ENCODE results near the gene FAM24B. TPM values are rescaled to one million over a fixed set of nuclear protein-coding genes. Genes with fewer than 3 reads are reported as not detected.
A peak's percentile ranks its signal among the peaks of the same experiment; 100 is the strongest.
"Not testable (repeated sequence)": the region's sequence is repeated elsewhere in the genome, so short reads cannot be mapped to it uniquely, and the experiment has no call there.

FAM24B gene
- polyA plus RNA-seq, 3 donors from 2014 or later: 3.6 to 13.3 (median 5.5) TPM

DNA sequence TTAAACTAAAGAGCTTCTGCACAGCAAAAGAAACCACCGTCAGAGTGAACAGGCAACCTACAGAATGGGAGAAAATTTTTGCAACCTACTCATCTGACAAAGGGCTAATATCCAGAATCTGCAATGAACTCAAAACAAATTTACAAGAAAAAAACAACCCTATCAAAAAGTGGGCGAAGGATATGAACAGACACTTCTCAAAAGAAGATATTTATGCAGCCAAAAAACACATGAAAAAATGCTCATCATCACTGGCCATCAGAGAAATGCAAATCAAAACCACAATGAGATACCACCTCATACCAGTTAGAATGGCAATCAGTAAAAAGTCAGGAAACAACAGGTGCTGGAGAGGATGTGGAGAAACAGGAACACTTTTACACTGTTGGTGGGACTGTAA, 7.4 kb downstream of the FAM24B start:
- H3K4me1 Mint-ChIP-seq: peaks cover 4 to 11% of the 10 kb centered on the region in 2 donors
- not testable (repeated sequence) for H3K27ac Mint-ChIP-seq
- peaks cover 0 to 11% (median 11%) of the 10 kb centered on the region in 3 donors for H3K36me3 Mint-ChIP-seq

GRCh38 chr10:122868768-122869167, 10.6 kb downstream of the FAM24B start:
- Mint-ChIP-seq H3K4me1 (peaks cover 7 to 15% of the 10 kb centered on the region in 2 donors), H3K36me3 (peaks cover 0 to 11% (median 11%) of the 10 kb centered on the region in 3 donors)
- H3K9me3 Mint-ChIP-seq; H3K27me3 Mint-ChIP-seq (ENCODE audit: low read depth in 3 of 3); H3K4me3 Mint-ChIP-seq; DNase-seq; H3K27ac Mint-ChIP-seq: not testable (repeated sequence)

More for the DNA sequence above, 7.4 kb downstream of the FAM24B start:
- not testable (repeated sequence) for DNase-seq; H3K27me3 Mint-ChIP-seq (ENCODE audit: low read depth in 3 of 3); H3K9me3 Mint-ChIP-seq; H3K4me3 Mint-ChIP-seq

DNA sequence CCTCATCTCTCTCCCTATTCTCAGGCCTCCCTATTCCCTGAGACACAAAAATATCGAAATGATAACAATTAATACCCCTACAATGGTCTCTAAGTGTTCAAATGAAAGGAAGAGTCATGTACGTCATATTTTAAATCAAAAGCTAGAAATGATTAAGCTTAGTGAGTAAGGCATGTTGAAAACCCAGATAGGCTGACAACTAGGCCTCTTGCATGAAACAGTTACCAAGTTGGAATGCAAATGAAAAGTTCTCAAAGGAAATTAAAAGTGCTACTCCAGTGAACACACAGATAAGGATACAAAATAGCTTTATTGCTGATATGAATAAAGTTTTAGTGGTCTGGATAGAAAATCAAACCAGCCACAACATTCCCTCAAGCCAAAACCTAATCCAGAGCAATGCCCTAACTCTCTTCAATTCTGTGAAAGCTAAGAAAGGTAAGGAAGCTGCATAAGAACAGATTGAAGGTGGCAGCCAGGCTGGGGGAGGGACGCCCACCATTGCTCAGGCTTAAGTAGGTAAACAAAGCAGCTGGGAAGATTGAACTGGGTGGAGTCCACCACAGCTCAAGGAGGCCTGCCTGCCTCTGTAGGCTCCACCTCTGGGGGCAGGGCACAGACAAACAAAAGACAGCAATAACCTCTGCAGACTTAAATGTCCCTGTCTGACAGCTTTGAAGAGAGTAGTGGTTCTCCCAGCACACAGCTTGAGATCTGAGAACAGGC, 12.5 kb downstream of the FAM24B start:
- not testable (repeated sequence) for H3K27ac Mint-ChIP-seq; DNase-seq; H3K27me3 Mint-ChIP-seq (ENCODE audit: low read depth in 3 of 3); H3K36me3 Mint-ChIP-seq; H3K4me3 Mint-ChIP-seq; H3K9me3 Mint-ChIP-seq
- H3K4me1 Mint-ChIP-seq: peaks cover 7 to 15% of the 10 kb centered on the region in 2 donors

GRCh38 chr10:122864901-122865300, 14.5 kb downstream of the FAM24B start:
- H3K4me1 Mint-ChIP-seq: peaks cover 7 to 15% of the 10 kb centered on the region in 2 donors
- H3K27me3 Mint-ChIP-seq (ENCODE audit: low read depth in 3 of 3): no peaks in the 10 kb centered on the region
- no peak for DNase-seq
- H3K9me3 Mint-ChIP-seq: peaks cover 0 to 4% (median 1%) of the 10 kb centered on the region in 6 donors
- no peak overlapping the region for H3K27ac Mint-ChIP-seq
- peaks cover 0 to 4% (median 2%) of the 10 kb centered on the region in 3 donors for H3K36me3 Mint-ChIP-seq
- H3K4me3 Mint-ChIP-seq: no peak overlapping the region

DNA sequence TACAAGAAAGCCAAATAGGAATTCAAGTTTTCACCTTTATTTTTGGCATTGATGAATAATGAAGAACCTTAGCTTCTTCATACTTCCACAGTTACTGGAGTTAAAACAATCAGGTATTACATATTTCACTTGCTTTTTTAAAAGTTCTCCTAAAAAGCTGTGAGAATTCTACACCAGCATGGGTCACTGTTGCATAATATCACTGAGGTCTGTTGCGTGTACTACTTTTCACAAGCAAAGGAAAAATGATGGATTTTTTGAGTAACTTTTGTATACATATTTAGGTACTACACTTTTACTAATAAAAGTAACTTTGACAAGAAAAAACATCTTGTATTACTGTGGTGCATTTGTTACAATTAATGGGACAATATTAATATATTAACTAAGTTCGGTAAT, 15.2 kb downstream of the FAM24B start:
- no peak overlapping the region for H3K27ac Mint-ChIP-seq
- H3K36me3 Mint-ChIP-seq: no peaks in the 10 kb centered on the region
- peaks cover 0 to 4% (median 1%) of the 10 kb centered on the region in 6 donors for H3K9me3 Mint-ChIP-seq
- H3K27me3 Mint-ChIP-seq (ENCODE audit: low read depth in 3 of 3): no peaks in the 10 kb centered on the region
- H3K4me3 Mint-ChIP-seq: no peak overlapping the region
- DNase-seq: no peak
- peaks cover 7 to 13% of the 10 kb centered on the region in 2 donors for H3K4me1 Mint-ChIP-seq

DNA sequence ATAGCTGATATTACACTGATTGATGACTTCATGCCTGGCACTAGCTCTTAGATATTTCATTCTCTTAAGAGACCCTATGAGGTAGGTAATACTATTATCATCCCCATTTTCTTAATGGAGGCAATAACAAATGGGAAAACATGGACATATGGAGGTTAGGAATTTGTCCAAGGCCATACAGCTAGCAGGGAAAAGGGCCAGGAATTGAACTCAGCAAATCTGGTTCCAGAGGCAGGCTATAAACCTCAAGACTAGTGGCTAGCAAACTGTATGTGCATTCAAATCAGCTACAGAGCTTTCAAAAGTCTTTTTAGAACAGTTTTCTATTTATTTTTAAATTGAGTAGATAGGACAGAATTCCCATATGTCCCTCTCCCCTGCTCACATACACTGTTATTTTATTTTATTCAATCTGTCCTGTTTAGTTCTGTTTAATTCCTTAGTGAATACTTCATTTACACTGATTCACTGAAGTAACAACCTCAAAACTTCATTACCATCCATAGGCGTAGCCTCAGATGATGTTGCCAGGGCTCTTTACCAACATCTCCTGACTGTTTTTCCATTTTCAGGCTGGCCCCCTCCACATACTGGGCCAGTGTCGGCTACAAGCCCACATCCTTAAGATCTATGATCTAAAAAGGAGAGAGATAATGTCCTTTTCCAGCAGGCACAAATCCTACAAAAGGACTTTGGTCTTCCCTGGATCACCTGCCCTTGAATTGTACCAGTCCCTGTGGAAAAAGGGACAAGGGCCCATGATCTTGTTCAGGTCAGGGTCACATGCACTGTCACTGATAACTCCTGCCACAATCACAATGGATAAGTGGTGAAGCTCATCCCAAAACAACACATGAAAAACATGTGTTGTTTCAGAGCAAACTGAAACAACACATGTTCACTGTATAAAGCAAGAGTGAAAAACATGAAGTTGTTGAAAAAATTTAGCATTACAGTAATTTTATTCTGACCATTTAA, 15.9 kb downstream of the FAM24B start:
- H3K36me3 Mint-ChIP-seq: peaks cover 0 to 4% (median 3%) of the 10 kb centered on the region in 3 donors
- H3K9me3 Mint-ChIP-seq: peaks cover 0 to 4% (median 1%) of the 10 kb centered on the region in 6 donors
- H3K4me3 Mint-ChIP-seq: no peak overlapping the region

GRCh38 chr10:122861711-122862161, 17.6 kb downstream of the FAM24B start:
- H3K27me3 Mint-ChIP-seq (ENCODE audit: low read depth in 3 of 3): peaks cover 0 to 3% (median 2%) of the 10 kb centered on the region in 3 donors
- no peak overlapping the region for H3K4me3 Mint-ChIP-seq
- H3K27ac Mint-ChIP-seq: no peak overlapping the region
- no peak for DNase-seq
- H3K4me1 Mint-ChIP-seq: peaks cover 2% of the 10 kb centered on the region in 2 donors
- no peaks in the 10 kb centered on the region for H3K9me3 Mint-ChIP-seq
- H3K36me3 Mint-ChIP-seq: peaks cover 0 to 4% (median 3%) of the 10 kb centered on the region in 3 donors

More for the DNA sequence above, 15.9 kb downstream of the FAM24B start:
- no peak for DNase-seq
- Mint-ChIP-seq H3K27me3 (ENCODE audit: low read depth in 3 of 3) (no peaks in the 10 kb centered on the region), H3K4me1 (peaks cover 7 to 13% of the 10 kb centered on the region in 2 donors), H3K27ac (no peak overlapping the region)

DNA sequence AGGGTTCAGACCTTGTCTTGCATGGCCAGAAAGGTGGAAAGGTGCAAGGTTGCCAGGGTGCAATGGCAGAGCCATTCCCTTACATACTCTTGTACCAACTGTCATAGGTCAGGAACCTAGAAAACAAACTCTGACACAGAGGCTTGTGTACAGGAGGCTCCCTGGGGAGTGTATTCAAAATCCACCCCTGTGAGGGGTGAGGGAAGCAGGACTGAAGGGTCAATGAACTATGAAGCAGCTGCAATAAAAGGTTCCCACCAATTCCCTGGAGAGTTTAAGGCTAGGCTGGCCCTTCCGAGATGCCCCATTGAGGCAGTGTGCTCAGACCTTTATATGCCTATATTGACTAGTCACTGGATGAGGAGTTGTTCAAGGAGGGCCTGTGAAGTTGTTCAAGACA, 19.9 kb downstream of the FAM24B start:
- peaks cover 5 to 11% of the 10 kb centered on the region in 2 donors for H3K4me1 Mint-ChIP-seq
- H3K36me3 Mint-ChIP-seq: peaks cover 0 to 13% (median 4%) of the 10 kb centered on the region in 3 donors
- no peak overlapping the region for H3K4me3 Mint-ChIP-seq
- peaks cover 0 to 3% (median 2%) of the 10 kb centered on the region in 3 donors for H3K27me3 Mint-ChIP-seq (ENCODE audit: low read depth in 3 of 3)
- no peak for DNase-seq
- no peak overlapping the region for H3K27ac Mint-ChIP-seq
- H3K9me3 Mint-ChIP-seq: no peaks in the 10 kb centered on the region

DNA sequence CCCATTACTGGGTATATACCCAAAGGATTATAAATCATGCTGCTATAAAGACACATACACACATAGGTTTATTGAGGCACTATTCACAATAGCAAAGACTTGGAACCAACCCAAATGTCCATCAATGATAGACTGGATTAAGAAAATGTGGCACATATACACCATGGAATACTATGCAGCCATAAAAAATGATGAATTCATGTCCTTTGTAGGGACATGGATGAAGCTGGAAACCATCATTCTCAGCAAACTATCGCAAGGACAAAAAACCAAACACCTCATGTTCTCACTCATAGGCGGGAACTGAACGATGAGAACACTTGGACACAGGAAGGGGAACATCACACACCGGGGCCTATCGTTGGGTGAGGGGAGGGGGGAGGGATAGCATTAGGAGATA, 21.3 kb downstream of the FAM24B start:
- H3K27ac Mint-ChIP-seq; H3K27me3 Mint-ChIP-seq (ENCODE audit: low read depth in 3 of 3); DNase-seq; H3K9me3 Mint-ChIP-seq; H3K4me3 Mint-ChIP-seq: not testable (repeated sequence)
- Mint-ChIP-seq H3K4me1 (peaks cover 5 to 11% of the 10 kb centered on the region in 2 donors), H3K36me3 (peaks cover 4 to 17% (median 5%) of the 10 kb centered on the region in 3 donors)

- H3K36me3 Mint-ChIP-seq: peaks cover 4 to 24% (median 11%) of the 10 kb centered on the region in 3 donors
- peaks cover 5 to 11% of the 10 kb centered on the region in 2 donors for H3K4me1 Mint-ChIP-seq
- H3K27ac Mint-ChIP-seq: no peak overlapping the region
- peaks cover 0 to 3% (median 2%) of the 10 kb centered on the region in 3 donors for H3K27me3 Mint-ChIP-seq (ENCODE audit: low read depth in 3 of 3)
- H3K9me3 Mint-ChIP-seq: no peaks in the 10 kb centered on the region
- DNase-seq: no peak
- no peak overlapping the region for H3K4me3 Mint-ChIP-seq
Measured at GRCh38 chr10:122856902-122857301, 22.5 kb downstream of the FAM24B start.

DNA sequence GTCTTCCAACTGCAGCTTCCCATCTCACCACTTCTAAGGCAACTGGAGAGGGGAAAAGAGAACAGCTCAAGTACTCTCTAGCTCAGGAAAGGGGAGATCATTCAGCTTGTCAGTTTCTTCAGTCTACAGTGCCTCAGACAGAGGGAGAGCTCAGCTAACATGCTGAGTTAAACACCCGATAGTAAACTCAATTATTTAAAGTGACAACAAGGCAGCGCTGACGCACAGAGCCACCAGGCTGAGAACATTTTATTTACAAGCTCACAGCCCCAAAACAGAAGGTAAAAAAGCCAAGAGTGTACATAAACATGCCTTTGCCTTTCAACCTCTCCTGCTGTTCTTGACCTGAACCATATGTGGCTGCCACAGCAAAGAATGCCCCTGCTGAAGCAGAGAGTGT, 23.6 kb downstream of the FAM24B start:
- Mint-ChIP-seq H3K4me3 (no peak overlapping the region), H3K27ac (no peak overlapping the region), H3K4me1 (peaks cover 5 to 11% of the 10 kb centered on the region in 2 donors), H3K27me3 (ENCODE audit: low read depth in 3 of 3) (peaks cover 0 to 3% (median 2%) of the 10 kb centered on the region in 3 donors), H3K9me3 (no peaks in the 10 kb centered on the region), H3K36me3 (peaks cover 4 to 26% (median 12%) of the 10 kb centered on the region in 3 donors)
- no peak for DNase-seq

GRCh38 chr10:122854648-122855047, 24.7 kb downstream of the FAM24B start:
- H3K36me3 Mint-ChIP-seq: peaks cover 12 to 30% (median 17%) of the 10 kb centered on the region in 3 donors
- no peak overlapping the region for H3K4me3 Mint-ChIP-seq

DNA sequence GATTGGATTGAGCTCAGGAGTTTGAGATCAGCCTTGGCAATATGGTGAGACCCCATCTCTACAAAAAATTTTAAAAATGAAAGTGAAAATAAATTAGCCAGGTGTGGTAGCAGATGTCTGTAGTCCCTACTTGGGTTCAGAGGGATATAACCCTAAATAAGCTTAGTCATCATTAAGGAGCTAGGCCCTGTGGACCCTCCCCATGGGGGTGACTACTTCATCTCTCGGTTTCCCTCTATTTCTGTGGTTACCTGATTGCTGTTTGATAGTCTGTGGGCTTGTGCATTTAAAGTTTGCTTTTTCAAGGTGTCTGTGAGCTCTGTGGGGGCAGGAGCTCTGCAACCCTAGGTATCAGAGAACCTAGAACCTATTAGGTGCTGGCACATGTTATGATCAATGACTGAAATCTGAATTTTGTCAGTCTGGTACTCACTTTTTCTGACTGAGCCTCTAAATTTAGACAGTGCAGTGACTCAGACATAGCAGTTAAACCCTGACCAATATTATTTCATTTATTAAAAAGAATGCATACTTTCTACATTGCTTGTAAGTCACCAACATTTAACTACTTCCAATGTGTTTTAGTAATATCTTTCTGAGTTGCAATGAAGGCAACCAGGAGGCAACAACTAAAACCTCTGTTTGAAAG, 25.6 kb downstream of the FAM24B start:
- DNase-seq: no peak
- Mint-ChIP-seq H3K27me3 (ENCODE audit: low read depth in 3 of 3) (peaks cover 0 to 3% (median 2%) of the 10 kb centered on the region in 3 donors), H3K4me1 (peaks cover 5 to 11% of the 10 kb centered on the region in 2 donors), H3K36me3 (peaks cover 10 to 30% (median 17%) of the 10 kb centered on the region in 3 donors), H3K4me3 (no peak overlapping the region), H3K27ac (peak overlapping the region in 1 of 6 donors; percentile 4), H3K9me3 (no peaks in the 10 kb centered on the region)

More at GRCh38 chr10:122854648-122855047, 24.7 kb downstream of the FAM24B start:
- Mint-ChIP-seq H3K4me1 (peaks cover 5 to 11% of the 10 kb centered on the region in 2 donors), H3K27ac (peak overlapping the region in 1 of 6 donors; percentile 6), H3K9me3 (no peaks in the 10 kb centered on the region), H3K27me3 (ENCODE audit: low read depth in 3 of 3) (peaks cover 0 to 3% (median 2%) of the 10 kb centered on the region in 3 donors)
- DNase-seq: no peak
